LoVo (cell line): ENCODE results near the gene DNM2.
"Not testable (repeated sequence)": the region's sequence is repeated elsewhere in the genome, so short reads cannot be mapped to it uniquely, and the experiment has no call there.

Experiments
- DNase-seq: peaks from one replicate; pipeline ENCODE4 v3.0.0-alpha.2; 2016; ENCODE audit warnings: low spot score

DNM2 gene

DNA sequence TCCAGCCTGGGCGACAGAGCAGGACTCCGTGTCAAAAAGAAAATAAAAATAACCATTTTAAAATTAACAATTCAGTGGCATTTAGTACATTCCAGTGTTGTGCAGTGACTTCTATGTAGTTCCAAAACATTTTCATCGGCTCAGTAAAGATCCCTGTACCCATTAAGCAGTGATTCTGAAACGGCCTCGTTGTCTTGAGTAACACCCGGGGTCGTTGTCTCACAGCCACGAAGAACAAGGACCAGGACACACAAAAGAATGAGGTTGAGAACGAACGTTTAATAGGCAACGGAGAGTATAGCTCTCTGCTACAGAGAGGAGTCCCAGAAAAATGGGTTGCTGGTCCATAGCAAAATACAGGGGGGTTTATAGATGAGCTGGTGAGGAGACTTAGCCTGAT is 120.5 kb downstream of the DNM2 start:
- DNase-seq, result no peak

DNA sequence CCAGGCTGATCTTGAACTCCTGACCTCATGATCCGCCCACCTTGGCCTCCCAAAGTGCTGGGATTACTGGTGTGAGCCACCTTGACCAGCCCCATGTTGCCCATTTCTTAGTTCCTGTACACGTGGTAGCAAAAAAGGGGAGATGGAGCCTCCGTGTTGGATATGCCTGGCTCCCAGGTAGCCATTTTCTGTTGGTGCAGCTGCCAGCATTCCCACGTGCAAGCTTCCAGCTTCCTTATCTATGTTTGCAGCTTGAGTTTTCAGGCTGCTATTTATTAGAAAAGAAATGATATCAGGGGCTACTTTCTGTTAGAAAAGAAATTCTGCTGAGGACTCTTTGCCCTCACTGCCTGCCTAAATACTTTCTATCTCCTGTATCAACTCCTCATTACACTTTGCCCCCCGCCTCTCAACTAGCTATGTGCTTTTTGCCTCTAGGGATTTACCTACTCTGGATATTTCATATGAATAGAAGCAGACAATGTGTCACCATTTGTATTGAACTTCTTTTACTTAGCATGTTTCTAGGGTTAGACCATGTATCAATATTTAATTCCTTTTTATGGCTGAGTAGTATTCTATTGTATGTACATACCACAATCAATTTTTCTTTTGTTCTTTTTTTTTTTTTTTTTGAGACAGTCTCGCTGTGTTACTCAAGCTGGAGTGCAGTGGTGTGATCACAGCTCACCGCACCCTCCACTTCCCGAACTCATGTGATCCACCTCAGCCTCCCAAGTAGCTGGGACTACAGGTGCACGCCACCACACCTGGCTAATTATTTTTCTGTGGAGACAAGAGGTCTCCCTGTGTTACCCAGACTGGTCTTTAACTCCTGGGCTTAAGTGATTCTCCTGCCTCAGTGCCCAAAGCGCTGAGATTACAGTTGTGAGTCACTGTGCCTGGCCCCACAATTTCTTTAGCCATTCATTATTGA is 121.5 kb downstream of the DNM2 start:
- DNase-seq, result no peak

- DNase-seq, result no peak
Observed at GRCh38 chr19:10842788-10843187, 124.9 kb downstream of the DNM2 start.

DNA sequence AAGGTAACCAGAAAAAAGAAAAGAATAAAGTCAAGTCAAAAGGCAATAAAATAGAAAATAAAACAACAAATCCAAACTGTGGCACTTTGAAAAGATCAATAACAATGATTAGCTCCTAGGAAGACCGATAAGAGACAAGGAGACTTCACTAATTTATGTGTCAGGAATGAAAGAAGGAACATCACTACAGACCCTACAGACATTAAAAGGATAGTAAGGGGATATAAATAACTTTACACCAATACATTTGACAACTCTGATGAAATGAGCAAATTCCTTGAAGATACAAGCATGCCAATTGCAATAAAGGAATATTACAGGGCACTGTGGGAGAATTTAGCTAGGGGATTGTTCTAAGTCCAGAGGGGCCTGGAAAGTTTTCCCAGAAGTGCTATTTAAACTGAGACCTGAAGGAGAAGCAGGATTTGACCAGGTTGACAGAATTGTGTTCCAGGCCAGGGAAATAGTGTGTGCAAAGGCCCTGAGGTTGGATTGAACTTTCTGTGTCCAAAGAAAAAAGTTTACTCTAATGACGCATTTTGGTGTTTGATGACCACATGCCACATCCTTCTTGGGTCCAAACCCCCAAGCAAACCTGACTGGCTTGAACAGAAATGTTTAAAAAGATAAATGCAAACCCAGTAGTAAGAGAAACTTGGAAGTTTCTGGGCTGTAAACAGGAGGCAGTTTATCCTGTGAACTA is 128.8 kb downstream of the DNM2 start:
- no peak for DNase-seq

DNA sequence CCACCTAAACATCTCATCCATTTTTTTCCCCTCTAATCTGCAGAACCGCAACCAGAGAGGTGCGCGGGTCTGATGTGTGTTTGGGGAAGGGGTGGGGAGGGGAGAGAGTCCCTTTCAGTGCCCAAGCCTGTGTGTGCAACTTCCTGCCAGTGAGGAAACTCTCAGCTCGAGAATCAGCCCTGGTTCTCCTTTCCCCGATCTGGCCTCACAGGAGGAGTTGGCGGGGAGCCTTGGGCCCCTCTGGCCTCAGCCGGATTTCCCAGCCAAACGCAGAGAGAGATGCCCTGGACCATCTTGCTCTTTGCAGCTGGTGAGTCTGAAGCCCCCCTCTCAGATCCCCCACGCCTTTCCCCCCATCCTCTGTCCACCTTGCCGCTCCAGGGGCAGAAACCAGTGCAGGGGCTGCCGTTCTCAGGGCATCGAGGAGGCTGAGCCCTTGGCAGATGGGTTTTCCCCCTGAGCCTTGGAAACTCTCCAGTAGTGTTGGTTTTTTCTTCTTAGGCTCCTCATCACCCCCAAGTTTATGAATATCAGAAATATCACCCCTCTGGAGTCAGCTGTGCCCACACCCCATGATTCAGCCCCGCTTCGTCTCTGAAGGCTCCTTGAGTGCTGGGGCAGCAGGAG is 130.5 kb downstream of the DNM2 start, which contains the start of gene C19orf38:
C19orf38 (plus strand) TSS at position 186 of the 627 bp plus-strand sequence; CDS start at position 280, 94 bp downstream.
- DNase-seq, result no peak

- DNase-seq, result no peak
Observed at GRCh38 chr19:10850631-10851030, 132.8 kb downstream of the DNM2 start.

DNA sequence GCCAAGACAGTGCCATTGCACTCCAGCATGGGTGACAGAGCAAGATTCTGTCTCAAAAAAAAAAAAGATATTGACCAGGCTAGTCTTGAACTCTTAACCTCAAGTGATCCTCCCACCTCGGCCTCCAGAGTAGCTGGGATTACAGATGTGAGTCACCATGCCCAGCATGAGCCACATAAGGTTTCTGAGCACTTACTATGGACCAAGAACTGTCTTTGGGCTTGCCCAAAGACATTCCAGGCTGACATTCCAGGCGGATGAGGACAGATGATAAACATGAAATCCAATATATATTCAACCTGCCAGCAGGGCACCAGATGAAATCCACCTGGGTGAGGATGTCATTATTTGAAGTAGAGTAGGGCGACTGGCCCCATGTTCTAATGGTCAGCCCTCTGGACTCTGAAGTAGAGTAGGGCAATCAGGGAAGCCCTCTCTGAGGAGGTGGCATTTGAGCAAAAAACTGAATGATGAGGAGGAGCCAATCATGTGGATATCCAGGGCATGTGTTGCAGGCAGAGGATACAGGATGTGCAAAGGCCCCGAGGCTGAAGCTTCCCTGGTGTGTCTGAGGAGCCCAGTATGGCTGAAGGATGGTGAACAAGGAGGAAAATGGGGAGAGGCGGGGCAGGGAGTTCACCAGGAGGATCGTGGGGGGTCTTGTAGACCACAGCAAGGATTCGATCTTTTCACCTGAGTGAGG is 134.4 kb downstream of the DNM2 start:
- DNase-seq, result no peak

GRCh38 chr19:10852941-10853340 is 135.1 kb downstream of the DNM2 start:
- DNase-seq, result no peak

GRCh38 chr19:10854350-10855089 is 136.6 kb downstream of the DNM2 start:
- DNase-seq, result peak; percentile 40

GRCh38 chr19:10855879-10856522 is 138.1 kb downstream of the DNM2 start:
- DNase-seq, result no peak

GRCh38 chr19:10856899-10857298 is 139.0 kb downstream of the DNM2 start:
- DNase-seq, result not testable (repeated sequence)

DNA sequence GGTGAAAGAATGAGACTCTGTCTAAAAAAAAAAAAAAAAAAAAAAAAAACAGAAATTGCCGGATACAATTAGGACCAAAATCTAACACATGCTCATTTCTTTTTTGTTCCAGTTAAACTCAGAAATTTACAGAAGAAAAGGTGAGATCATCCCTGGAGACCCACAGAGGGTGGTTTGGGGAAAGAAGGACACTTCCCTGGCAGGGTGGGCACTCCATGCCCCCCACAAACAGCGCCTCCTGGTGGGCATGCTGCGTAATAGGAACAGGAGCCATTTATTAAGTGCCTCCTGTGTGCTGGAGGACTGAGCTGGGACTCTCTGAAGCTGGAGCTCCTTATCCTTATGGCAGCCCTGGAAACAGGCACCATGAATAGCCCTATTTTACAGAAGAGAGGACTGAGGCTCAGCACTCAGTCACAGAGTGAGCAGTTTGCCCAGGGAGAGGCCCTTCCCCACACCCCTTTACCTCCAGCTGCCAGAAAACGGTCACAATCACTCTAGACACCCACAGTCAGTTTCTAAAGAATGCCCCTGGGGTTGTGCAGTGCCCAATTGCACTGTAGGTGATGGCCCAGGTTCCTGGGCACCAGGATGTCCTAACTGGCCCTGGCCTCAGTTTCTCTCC is 140.4 kb downstream of the DNM2 start:
- DNase-seq, result no peak

DNA sequence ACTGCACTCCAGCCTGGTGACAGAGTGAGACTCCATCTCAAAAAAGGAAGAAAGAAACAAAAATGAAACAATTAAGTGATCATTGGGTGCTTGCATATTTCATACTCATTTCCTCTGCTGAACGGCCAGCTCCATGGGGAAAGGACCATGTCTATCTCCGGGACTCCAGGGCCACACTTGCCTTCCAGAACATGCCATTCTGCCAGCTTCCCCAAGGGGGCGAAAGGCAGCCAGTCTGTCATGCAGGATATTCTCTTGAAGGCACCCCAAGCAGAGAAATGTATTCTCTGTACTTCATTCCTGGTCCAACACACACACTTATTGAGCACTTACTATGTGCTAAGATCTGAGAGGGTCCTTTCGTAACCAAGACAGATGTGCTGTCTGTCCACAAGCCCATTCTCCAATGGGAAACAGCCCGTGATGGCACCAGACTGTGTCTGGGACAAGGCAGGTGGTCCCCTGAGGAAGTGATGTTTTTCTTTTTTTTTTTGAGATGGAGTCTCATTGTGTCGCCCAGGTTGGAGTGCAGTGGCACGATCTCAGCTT is 143.3 kb downstream of the DNM2 start:
- no peak for DNase-seq

- DNase-seq, result no peak
Observed at GRCh38 chr19:10862561-10863106, 144.8 kb downstream of the DNM2 start.

GRCh38 chr19:10863107-10863717 is 145.3 kb downstream of the DNM2 start:
- no peak for DNase-seq

GRCh38 chr19:10864538-10864899 is 146.6 kb downstream of the DNM2 start:
- DNase-seq, result peak; percentile 87

DNA sequence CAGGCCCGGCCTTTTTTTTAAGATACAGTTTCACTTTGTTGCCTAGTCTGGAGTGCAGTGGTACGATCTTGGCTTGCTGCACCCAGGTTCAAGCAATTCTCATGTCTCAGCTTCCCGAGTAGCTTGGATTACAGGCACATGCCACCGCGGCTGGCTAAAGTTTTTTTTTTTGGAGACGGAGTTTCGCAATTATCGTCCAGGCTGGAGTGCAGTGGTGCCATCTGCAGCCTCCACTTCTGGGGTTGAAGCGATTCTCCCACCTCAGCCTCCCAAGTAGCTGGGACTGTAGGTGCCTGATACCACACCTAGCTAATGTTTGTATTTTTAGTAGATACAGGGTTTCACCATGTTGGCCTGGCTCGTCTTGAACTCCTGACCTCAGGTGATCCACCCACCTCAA is 148.6 kb downstream of the DNM2 start:
- no peak for DNase-seq

DNA sequence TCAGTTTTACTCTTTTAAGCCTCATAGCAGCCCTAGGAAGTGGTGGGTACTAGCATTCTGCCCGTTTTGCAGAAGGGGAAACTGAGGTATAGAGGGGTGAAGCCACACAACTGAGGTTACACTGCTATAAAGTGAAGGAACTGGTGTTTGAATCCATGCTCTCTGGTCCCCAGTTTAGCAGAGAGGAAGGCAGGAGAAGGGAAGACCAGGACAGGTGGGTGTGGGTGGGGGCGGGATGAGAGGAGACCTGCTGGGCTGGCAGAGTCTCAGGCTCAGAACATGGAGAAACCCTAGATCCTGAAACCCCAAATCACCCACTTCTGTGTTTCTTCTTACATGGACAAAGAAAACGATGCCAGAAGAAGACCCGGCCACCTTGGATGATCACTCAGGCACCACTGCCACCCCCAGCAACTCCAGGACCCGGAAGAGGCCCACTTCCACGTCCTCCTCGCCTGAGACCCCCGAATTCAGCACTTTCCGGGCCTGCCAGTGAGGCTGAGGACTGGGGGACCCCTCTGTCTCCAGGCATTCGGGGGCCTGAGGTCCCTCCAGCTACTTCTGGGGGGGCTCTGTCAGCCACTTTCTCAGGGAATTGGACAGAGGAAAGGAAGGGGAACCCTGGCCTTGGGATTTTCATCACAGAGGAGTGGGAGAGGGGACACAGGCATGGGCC is 151.1 kb downstream of the DNM2 start:
- DNase-seq, result no peak

DNA sequence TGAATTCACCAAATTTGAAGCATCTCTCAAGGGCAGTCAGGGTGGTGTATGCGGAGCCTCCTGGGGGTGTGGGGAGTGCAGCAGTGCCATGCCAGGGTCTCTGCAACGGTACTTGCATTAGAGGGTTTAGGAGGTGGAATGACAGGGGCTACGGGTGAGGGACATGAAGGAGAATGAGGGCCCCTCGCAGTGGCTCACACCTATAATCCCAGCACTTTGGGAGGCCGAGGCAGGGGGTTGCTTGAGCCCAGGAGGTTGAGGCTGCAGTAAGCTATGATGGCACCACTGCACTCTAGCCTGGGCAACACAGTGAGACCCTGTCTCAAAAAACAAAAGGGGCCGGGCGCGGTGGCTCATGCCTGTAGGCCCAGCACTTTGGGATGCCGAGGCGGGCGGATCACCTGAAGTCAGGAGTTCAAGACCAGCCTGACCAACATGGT is 152.0 kb downstream of the DNM2 start:
- not testable (repeated sequence) for DNase-seq
